Hepatocyte (in vitro differentiated cells): ENCODE data around the gene UBQLN1. TPM values are rescaled to one million over a fixed set of nuclear protein-coding genes. Genes with fewer than 3 reads are reported as not detected.

Experiments
- DNase-seq: peaks from one replicate; pipeline ENCODE4 v3.0.0-alpha.2; 2016; ENCODE audit warnings: low spot score
- H2AFZ ChIP-seq: fragments of 200-600 bp; sonication (generic); 2 replicates; pipeline ENCODE4 v1.6.0; 2016; ENCODE audit warnings: antibody characterized with exemption, mild to moderate bottlenecking
- H3K27ac ChIP-seq: fragments of 200-600 bp; sonication (generic); 2 replicates; pipeline ENCODE4 v1.5.1; 2016; ENCODE audit warnings: mild to moderate bottlenecking
- H3K27me3 ChIP-seq: fragments of 200-600 bp; sonication (generic); 2 replicates; pipeline ENCODE4 v1.6.1; 2016
- H3K36me3 ChIP-seq: fragments of 200-600 bp; sonication (generic); replicated peaks from 2 replicates; pipeline ENCODE4 v1.5.1; 2016; ENCODE audit warnings: low read depth; ENCODE audit not compliant: insufficient read depth
- H3K4me1 ChIP-seq: fragments of 200-600 bp; sonication (generic); 2 replicates; pipeline ENCODE4 v1.5.1; 2016; ENCODE audit warnings: mild to moderate bottlenecking, moderate library complexity; ENCODE audit not compliant: insufficient read depth
- H3K4me2 ChIP-seq: fragments of 200-600 bp; sonication (generic); 2 replicates; pipeline ENCODE4 v1.6.0; 2016
- H3K4me3 ChIP-seq: fragments of 200-600 bp; sonication (generic); 2 replicates; pipeline ENCODE4 v1.5.1; 2016; ENCODE audit warnings: mild to moderate bottlenecking
- H3K79me2 ChIP-seq: fragments of 200-600 bp; sonication (generic); 2 replicates; pipeline ENCODE4 v1.6.0; 2017; ENCODE audit warnings: mild to moderate bottlenecking
- H3K9me2 ChIP-seq: fragments of 200-600 bp; sonication (generic); replicated peaks from 2 replicates; pipeline ENCODE4 v1.6.0; 2017; ENCODE audit warnings: mild to moderate bottlenecking; ENCODE audit not compliant: insufficient read depth
- H3K9me3 ChIP-seq: fragments of 200-600 bp; sonication (generic); 2 replicates; pipeline ENCODE4 v1.5.1; 2016; ENCODE audit warnings: low read depth, mild to moderate bottlenecking
- H4K20me1 ChIP-seq: fragments of 200-600 bp; sonication (generic); 2 replicates; pipeline ENCODE4 v1.6.0; 2016; ENCODE audit warnings: mild to moderate bottlenecking; ENCODE audit not compliant: insufficient read depth, poor library complexity, severe bottlenecking
- CTCF ChIP-seq: fragments of 200-600 bp; sonication (generic); IDR thresholded peaks from 2 replicates; pipeline ENCODE4 v1.5.1; 2016; ENCODE audit warnings: antibody characterized with exemption, mild to moderate bottlenecking; ENCODE audit not compliant: poor library complexity
- EZH2 ChIP-seq: fragments of 200-600 bp; sonication (generic); IDR thresholded peaks from 2 replicates; pipeline ENCODE4 v1.6.1; 2016; ENCODE audit warnings: antibody characterized with exemption, mild to moderate bottlenecking, borderline replicate concordance
- EZH2phosphoT487 ChIP-seq: fragments of 200-600 bp; sonication (generic); IDR thresholded peaks from one replicate; pipeline ENCODE4 v1.6.1; 2018; ENCODE audit warnings: antibody characterized with exemption, mild to moderate bottlenecking, low read depth, moderate library complexity; ENCODE audit not compliant: unreplicated experiment, severe bottlenecking
- WGBS: methylation state at CpG from one replicate; pipeline ENCODE4 v1.1.6; 2016; ENCODE audit warnings: low lambda C conversion rate; ENCODE audit errors: missing lambda C conversion rate; 5-methylcytosine and 5-hydroxymethylcytosine counted together
- polyA plus RNA-seq: library from polyadenylated mRNA; unstranded; fragments of >200 nt; fragmentation: Nextera tagmentation; extraction: Ambion mirVana; gene quantifications from 2 replicates; pipeline ENCODE4 v1.2.1, GENCODE V29; 2016
- total RNA-seq: library from RNA; depleted of rRNA; stranded (reverse); fragments of >200 nt; gene quantifications from 2 replicates; pipeline ENCODE4 v1.2.3, GENCODE V29; 2014

The UBQLN1 gene
- total and polyA plus RNA-seq, 2 experiments from 2014 or later, result 42.6 to 97.1 TPM

- H3K27me3 ChIP-seq, result no peaks in the 10 kb centered on the region
- H3K4me1 ChIP-seq, result no peaks in the 10 kb centered on the region
- H3K27ac ChIP-seq, result no peak overlapping the region
- DNase-seq, result no peak
- no peaks in the 10 kb centered on the region for H3K79me2 ChIP-seq
- no peaks in the 10 kb centered on the region for H3K9me3 ChIP-seq
- no peaks in the 10 kb centered on the region for H4K20me1 ChIP-seq
- no peak overlapping the region for H3K4me2 ChIP-seq
- 59% methylated on average over 2 of the region's 2 CpGs for WGBS
- no peak for TF ChIP-seq EZH2
- no peak overlapping the region for H2AFZ ChIP-seq
- no peaks in the 10 kb centered on the region for H3K9me2 ChIP-seq
- H3K4me3 ChIP-seq, result no peak overlapping the region
- no peaks in the 10 kb centered on the region for H3K36me3 ChIP-seq
Observed at GRCh38 chr9:83722726-83723495, 15.2 kb upstream of the UBQLN1 start.

DNA sequence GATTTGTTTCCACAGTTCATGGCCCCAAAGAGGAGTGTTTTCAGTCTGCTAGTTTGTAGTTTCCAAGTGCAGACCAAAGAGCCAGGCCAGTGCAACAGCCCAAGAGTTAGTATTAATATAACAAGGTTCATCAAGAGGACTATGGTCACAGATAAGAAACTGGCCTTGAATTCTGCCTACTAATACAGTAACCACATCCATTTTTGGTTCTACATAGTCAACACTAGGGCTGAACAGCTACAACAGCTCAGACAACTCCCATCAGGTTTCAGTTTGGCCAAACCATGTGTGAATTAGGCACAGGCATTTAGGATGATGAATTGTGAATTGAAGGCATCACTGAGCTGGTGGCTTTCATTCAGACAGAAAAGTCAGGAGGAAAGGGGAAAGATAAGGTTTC lies 13.8 kb upstream of the UBQLN1 start:
- H3K4me2 ChIP-seq, result no peak overlapping the region
- H2AFZ ChIP-seq, result no peak overlapping the region
- H3K27ac ChIP-seq, result no peak overlapping the region
- DNase-seq, result no peak
- H3K4me1 ChIP-seq, result no peaks in the 10 kb centered on the region
- H3K9me3 ChIP-seq, result no peaks in the 10 kb centered on the region
- no peaks in the 10 kb centered on the region for H3K27me3 ChIP-seq
- no peaks in the 10 kb centered on the region for H3K79me2 ChIP-seq
- no peaks in the 10 kb centered on the region for H4K20me1 ChIP-seq
- TF ChIP-seq EZH2, result no peak
- no peak for TF ChIP-seq EZH2phosphoT487
- TF ChIP-seq CTCF, result no peak
- no peak overlapping the region for H3K4me3 ChIP-seq
- H3K9me2 ChIP-seq, result no peaks in the 10 kb centered on the region
- no peaks in the 10 kb centered on the region for H3K36me3 ChIP-seq

DNA sequence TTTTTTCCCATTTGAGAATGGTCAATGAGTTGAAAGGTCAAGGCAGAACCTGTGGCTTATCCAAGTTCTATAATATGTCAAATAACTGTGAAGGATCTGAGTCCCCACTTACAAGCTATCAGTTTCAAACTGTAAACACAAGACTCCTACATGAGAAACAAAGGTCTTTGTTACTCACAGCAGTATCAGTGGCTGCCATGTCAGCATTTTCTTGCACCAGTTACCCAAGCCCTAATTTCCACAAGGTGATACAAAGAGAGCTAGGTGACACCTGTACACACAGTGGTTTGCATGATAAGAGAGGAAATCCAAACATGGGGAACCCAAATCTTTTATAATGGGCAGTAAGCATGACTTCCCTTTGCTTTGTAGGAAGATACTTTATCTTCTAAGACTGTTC lies 8.0 kb upstream of the UBQLN1 start:
- no peak for DNase-seq
- no peak overlapping the region for H2AFZ ChIP-seq
- H3K27ac ChIP-seq, result no peak overlapping the region
- no peaks in the 10 kb centered on the region for H3K27me3 ChIP-seq
- no peaks in the 10 kb centered on the region for H3K9me2 ChIP-seq
- TF ChIP-seq EZH2phosphoT487 (no peak), EZH2 (no peak), CTCF (no peak)
- H3K4me2 ChIP-seq, result no peak overlapping the region
- H3K4me3 ChIP-seq, result no peak overlapping the region
- H3K9me3 ChIP-seq, result no peaks in the 10 kb centered on the region
- H3K4me1 ChIP-seq, result no peaks in the 10 kb centered on the region
- no peaks in the 10 kb centered on the region for H3K36me3 ChIP-seq
- no peaks in the 10 kb centered on the region for H4K20me1 ChIP-seq
- H3K79me2 ChIP-seq, result no peaks in the 10 kb centered on the region

- H3K79me2 ChIP-seq, result no peaks in the 10 kb centered on the region
- WGBS, result 61% methylated on average over 1 of the region's 1 CpG
- H4K20me1 ChIP-seq, result no peaks in the 10 kb centered on the region
- H3K4me1 ChIP-seq, result no peaks in the 10 kb centered on the region
- DNase-seq, result no peak
- no peaks in the 10 kb centered on the region for H3K27me3 ChIP-seq
- H3K4me2 ChIP-seq, result no peak overlapping the region
- H2AFZ ChIP-seq, result no peak overlapping the region
- no peak overlapping the region for H3K27ac ChIP-seq
- no peaks in the 10 kb centered on the region for H3K9me2 ChIP-seq
- no peak overlapping the region for H3K4me3 ChIP-seq
- H3K9me3 ChIP-seq, result no peaks in the 10 kb centered on the region
- H3K36me3 ChIP-seq, result no peaks in the 10 kb centered on the region
- TF ChIP-seq CTCF (no peak), EZH2 (no peak), EZH2phosphoT487 (no peak)
Observed at GRCh38 chr9:83715221-83715620, 7.5 kb upstream of the UBQLN1 start.
